ENCODE measurements around the gene HEXD. TPM values are rescaled to one million over a fixed set of nuclear protein-coding genes. Genes with fewer than 3 reads are reported as not detected.

Gene HEXD
- total and polyA plus RNA-seq, 4 donors: 5.6 to 19.9 (median 12.2) TPM

DNA sequence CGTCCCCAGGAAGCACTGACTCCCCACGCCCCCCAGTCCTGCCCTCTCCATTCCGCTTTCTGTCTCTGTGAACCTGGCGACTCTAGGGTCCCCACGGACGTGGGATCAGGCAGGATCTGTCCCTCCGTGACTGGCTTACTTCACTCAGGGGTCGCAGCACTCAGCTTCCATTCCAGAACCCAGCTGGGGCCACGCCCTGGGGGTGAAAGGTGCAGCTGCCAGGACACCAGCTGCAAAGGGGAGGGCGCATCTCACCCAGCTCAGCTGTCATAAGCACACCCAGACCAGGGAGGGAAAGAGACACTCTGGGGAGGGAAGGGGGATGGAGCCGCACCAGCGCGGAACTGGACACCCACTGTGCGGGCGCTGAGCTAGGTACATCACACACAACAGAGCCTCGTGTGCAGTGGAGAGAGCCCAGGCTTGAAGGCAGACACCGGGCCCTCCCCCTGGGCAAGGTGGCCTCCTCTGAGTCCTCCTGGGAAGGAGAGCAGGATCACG, 18.5 kb upstream of the HEXD start (continued):
- TF ChIP-seq ATF3 (IDR thresholded peaks at IDR 0.05): no peak

GRCh38 chr17:82400206-82400605, 17.9 kb upstream of the HEXD start:
- H3K36me3 ChIP-seq (ENCODE audit: control insufficient read depth in 4 of 4, insufficient read depth in 3 of 4, low read depth in 1 of 4, low read length in 3 of 4): peaks cover 0 to 9% (median 4%) of the 10 kb centered on the region in 4 donors
- peaks cover 0 to 4% (median 2%) of the 10 kb centered on the region in 4 donors for H3K4me1 ChIP-seq (ENCODE audit: control insufficient read depth in 4 of 4, insufficient read depth in 4 of 4, low read length in 3 of 4)
- H3K27ac ChIP-seq (ENCODE audit: low read depth in 1 of 2, low read length in 2 of 2): no peak overlapping the region
- H3K9me3 ChIP-seq (ENCODE audit: control insufficient read depth in 4 of 4, low read length in 3 of 4): no peaks in the 10 kb centered on the region
- no peaks in the 10 kb centered on the region for H3K27me3 ChIP-seq (ENCODE audit: control insufficient read depth in 4 of 4, insufficient read depth in 4 of 4, low read length in 3 of 4)
- WGBS: 86% methylated on average over 7 of the region's 7 CpGs
- no peak for DNase-seq (ENCODE audit: low spot score)
- H3K9ac ChIP-seq (ENCODE audit: low read depth in 1 of 2, low read length in 2 of 2): no peak overlapping the region
- H3K4me3 ChIP-seq (ENCODE audit: low read depth in 1 of 3, low read length in 3 of 3): no peak overlapping the region
- TF ChIP-seq YY1 (IDR thresholded peaks at IDR 0.05): no peak
- no peak for TF ChIP-seq REST (IDR thresholded peaks at IDR 0.05)
- TF ChIP-seq, protein P1, sequence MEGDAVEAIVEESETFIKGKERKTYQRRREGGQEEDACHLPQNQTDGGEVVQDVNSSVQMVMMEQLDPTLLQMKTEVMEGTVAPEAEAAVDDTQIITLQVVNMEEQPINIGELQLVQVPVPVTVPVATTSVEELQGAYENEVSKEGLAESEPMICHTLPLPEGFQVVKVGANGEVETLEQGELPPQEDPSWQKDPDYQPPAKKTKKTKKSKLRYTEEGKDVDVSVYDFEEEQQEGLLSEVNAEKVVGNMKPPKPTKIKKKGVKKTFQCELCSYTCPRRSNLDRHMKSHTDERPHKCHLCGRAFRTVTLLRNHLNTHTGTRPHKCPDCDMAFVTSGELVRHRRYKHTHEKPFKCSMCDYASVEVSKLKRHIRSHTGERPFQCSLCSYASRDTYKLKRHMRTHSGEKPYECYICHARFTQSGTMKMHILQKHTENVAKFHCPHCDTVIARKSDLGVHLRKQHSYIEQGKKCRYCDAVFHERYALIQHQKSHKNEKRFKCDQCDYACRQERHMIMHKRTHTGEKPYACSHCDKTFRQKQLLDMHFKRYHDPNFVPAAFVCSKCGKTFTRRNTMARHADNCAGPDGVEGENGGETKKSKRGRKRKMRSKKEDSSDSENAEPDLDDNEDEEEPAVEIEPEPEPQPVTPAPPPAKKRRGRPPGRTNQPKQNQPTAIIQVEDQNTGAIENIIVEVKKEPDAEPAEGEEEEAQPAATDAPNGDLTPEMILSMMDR (IDR thresholded peaks at IDR 0.05; ENCODE audit: low read depth, low read length, missing input control): no peak
- TF ChIP-seq GABPA (IDR thresholded peaks at IDR 0.05 in 1 of 2, conservative IDR thresholded peaks at IDR 0.05 in 1 of 2): no peak

DNA sequence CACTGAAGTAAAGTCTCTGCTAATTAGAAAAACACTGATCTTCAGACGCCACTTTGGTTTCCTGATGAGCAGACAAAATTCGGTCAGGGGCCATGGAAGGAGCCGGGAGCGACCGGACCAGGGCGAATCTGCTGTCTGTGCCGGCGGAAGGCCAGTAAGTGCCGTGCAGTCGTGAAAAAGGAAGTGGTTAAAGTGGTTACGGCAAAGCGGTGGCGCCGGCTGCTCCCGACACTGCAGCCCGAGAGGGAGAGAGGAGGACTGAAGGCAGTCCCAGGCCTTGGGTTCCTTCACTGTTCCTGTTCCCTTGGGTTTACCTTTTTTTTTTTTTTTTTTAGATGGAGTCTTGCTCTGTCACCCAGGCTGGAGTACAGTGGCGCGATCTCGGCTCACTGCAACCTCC, 17.3 kb upstream of the HEXD start:
- H3K27me3 ChIP-seq (ENCODE audit: control insufficient read depth in 4 of 4, insufficient read depth in 4 of 4, low read length in 3 of 4): no peaks in the 10 kb centered on the region
- H3K4me3 ChIP-seq (ENCODE audit: low read depth in 1 of 3, low read length in 3 of 3): no peak overlapping the region
- H3K4me1 ChIP-seq (ENCODE audit: control insufficient read depth in 4 of 4, insufficient read depth in 4 of 4, low read length in 3 of 4): peaks cover 0 to 4% (median 2%) of the 10 kb centered on the region in 4 donors
- no peak for TF ChIP-seq RXRA (IDR thresholded peaks at IDR 0.05)
- TF ChIP-seq GABPA (IDR thresholded peaks at IDR 0.05 in 1 of 2, conservative IDR thresholded peaks at IDR 0.05 in 1 of 2): no peak
- TF ChIP-seq YY1 (IDR thresholded peaks at IDR 0.05): no peak
- TF ChIP-seq, protein P2, sequence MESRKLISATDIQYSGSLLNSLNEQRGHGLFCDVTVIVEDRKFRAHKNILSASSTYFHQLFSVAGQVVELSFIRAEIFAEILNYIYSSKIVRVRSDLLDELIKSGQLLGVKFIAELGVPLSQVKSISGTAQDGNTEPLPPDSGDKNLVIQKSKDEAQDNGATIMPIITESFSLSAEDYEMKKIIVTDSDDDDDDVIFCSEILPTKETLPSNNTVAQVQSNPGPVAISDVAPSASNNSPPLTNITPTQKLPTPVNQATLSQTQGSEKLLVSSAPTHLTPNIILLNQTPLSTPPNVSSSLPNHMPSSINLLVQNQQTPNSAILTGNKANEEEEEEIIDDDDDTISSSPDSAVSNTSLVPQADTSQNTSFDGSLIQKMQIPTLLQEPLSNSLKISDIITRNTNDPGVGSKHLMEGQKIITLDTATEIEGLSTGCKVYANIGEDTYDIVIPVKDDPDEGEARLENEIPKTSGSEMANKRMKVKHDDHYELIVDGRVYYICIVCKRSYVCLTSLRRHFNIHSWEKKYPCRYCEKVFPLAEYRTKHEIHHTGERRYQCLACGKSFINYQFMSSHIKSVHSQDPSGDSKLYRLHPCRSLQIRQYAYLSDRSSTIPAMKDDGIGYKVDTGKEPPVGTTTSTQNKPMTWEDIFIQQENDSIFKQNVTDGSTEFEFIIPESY (IDR thresholded peaks at IDR 0.05): no peak
- no peak for TF ChIP-seq TAF1 (conservative IDR thresholded peaks at IDR 0.05)
- TF ChIP-seq EGR1 (IDR thresholded peaks at IDR 0.05; ENCODE audit: low read depth in 2 of 2): no peak
- TF ChIP-seq NR2F2 (IDR thresholded peaks at IDR 0.05): no peak
- no peak for TF ChIP-seq HNF4G (IDR thresholded peaks at IDR 0.05)
- no peak for TF ChIP-seq REST (IDR thresholded peaks at IDR 0.05)
- TF ChIP-seq ATF3 (IDR thresholded peaks at IDR 0.05): no peak
- WGBS: 77% methylated on average over 19 of the region's 19 CpGs
- H3K36me3 ChIP-seq (ENCODE audit: control insufficient read depth in 4 of 4, insufficient read depth in 3 of 4, low read depth in 1 of 4, low read length in 3 of 4): peaks cover 0 to 9% (median 4%) of the 10 kb centered on the region in 4 donors
- no peak overlapping the region for H3K27ac ChIP-seq (ENCODE audit: low read depth in 1 of 2, low read length in 2 of 2)
- H3K9me3 ChIP-seq (ENCODE audit: control insufficient read depth in 4 of 4, low read length in 3 of 4): no peaks in the 10 kb centered on the region
- no peak overlapping the region for H3K9ac ChIP-seq (ENCODE audit: low read depth in 1 of 2, low read length in 2 of 2)
- no peak for DNase-seq (ENCODE audit: low spot score)

All from liver (tissue), 9 donors.